Loucy (cell line): ENCODE results near the gene SCN5A.

Source experiments
- H2AFZ ChIP-seq: fragments of 200-600 bp; sonication (generic); 2 replicates; pipeline ENCODE4 v1.6.0; 2016; ENCODE audit warnings: antibody characterized with exemption, mild to moderate bottlenecking, low read length, moderate library complexity
- H3F3A ChIP-seq: fragments of 200-600 bp; 2 replicates; pipeline ENCODE4 v1.6.0; 2016; ENCODE audit warnings: antibody characterized with exemption, low read depth, mild to moderate bottlenecking
- H3K27me3 ChIP-seq: fragments of 200-600 bp; sonication (generic); 2 replicates; pipeline ENCODE4 v1.6.1; 2014; ENCODE audit warnings: low read length, mild to moderate bottlenecking; ENCODE audit not compliant: insufficient read depth, poor library complexity, severe bottlenecking
- H3K36me3 ChIP-seq: fragments of 200-600 bp; sonication (generic); 2 replicates; pipeline ENCODE4 v1.6.1; 2016; ENCODE audit warnings: low read length; ENCODE audit not compliant: insufficient read depth
- H3K4me1 ChIP-seq: fragments of 200-600 bp; sonication (generic); 2 replicates; pipeline ENCODE4 v1.5.1; 2014; ENCODE audit warnings: low read length, mild to moderate bottlenecking; ENCODE audit not compliant: insufficient read depth, poor library complexity, severe bottlenecking
- H3K4me2 ChIP-seq: fragments of 200-600 bp; sonication (generic); 2 replicates; pipeline ENCODE4 v1.6.0; 2014; ENCODE audit warnings: antibody characterized with exemption, low read length, low read depth, mild to moderate bottlenecking; ENCODE audit not compliant: poor library complexity, severe bottlenecking
- H3K4me3 ChIP-seq: fragments of 200-600 bp; sonication (generic); 2 replicates; pipeline ENCODE4 v1.5.1; 2014; ENCODE audit warnings: low read length, mild to moderate bottlenecking, mixed read lengths; ENCODE audit not compliant: poor library complexity, severe bottlenecking
- H3K79me2 ChIP-seq: fragments of 200-600 bp; sonication (generic); 2 replicates; pipeline ENCODE4 v1.6.1; 2014; ENCODE audit warnings: low read length; ENCODE audit not compliant: insufficient read depth
- H3K9ac ChIP-seq: fragments of 200-600 bp; sonication (generic); 2 replicates; pipeline ENCODE4 v1.6.0; 2014; ENCODE audit warnings: mild to moderate bottlenecking, low read depth, low read length, moderate library complexity; ENCODE audit not compliant: poor library complexity, severe bottlenecking
- H3K9me2 ChIP-seq: fragments of 200-600 bp; sonication (generic); replicated peaks from 2 replicates; pipeline ENCODE4 v1.6.1; 2016; ENCODE audit warnings: low read depth, low read length, mixed read lengths
- H3K9me3 ChIP-seq: fragments of 200-600 bp; sonication (generic); 2 replicates; pipeline ENCODE4 v1.6.1; 2014; ENCODE audit warnings: mild to moderate bottlenecking, antibody characterized with exemption, low read length, low read depth; ENCODE audit not compliant: insufficient read depth
- H4K20me1 ChIP-seq: fragments of 200-600 bp; sonication (generic); 2 replicates; pipeline ENCODE4 v1.6.0; 2014; ENCODE audit warnings: antibody characterized with exemption, low read length, mild to moderate bottlenecking; ENCODE audit not compliant: insufficient read depth, poor library complexity, severe bottlenecking
- CTCF ChIP-seq: fragments of 200-600 bp; sonication (generic); conservative IDR thresholded peaks from 2 replicates; pipeline ENCODE4 v1.5.1; 2014; ENCODE audit warnings: mild to moderate bottlenecking, antibody characterized with exemption, low read length
- EZH2phosphoT487 ChIP-seq: fragments of 200-600 bp; IDR thresholded peaks from 2 replicates; pipeline ENCODE4 v1.6.1; 2018; ENCODE audit warnings: antibody characterized with exemption, mild to moderate bottlenecking, moderate library complexity, borderline replicate concordance

SCN5A gene

DNA sequence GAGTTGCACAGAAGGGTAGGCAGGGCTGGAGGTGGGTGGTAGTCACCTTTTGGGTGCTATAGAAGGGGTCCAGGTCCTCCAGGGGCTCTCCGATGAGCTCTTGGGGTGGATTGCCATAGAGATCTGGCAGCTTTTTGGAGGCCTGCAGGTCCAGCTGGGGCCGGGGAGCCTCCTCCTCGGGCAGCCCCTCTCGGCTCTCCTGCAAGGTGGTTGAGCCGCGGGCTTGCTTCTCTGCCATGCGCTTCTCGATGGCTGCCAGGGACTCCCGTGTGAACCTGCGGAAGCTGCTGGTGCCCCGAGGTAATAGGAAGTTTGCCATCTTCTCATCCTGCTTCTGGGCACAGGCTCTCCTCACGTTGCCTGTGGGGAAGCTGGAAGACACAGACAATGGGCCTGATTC, 16.5 kb downstream of the SCN5A start:
- no peak for TF ChIP-seq EZH2phosphoT487
- TF ChIP-seq CTCF = no peak
- Histone ChIP-seq H3K4me3 (no peak overlapping the region), H3K36me3 (no peaks in the 10 kb centered on the region), H3K9me3 (no peaks in the 10 kb centered on the region), H3K9me2 (no peaks in the 10 kb centered on the region), H4K20me1 (no peaks in the 10 kb centered on the region), H3K79me2 (no peaks in the 10 kb centered on the region), H3K4me2 (no peak overlapping the region), H3K4me1 (peaks cover 8% of the 10 kb centered on the region), H3K9ac (no peak overlapping the region), H2AFZ (no peak overlapping the region), H3K27me3 (no peaks in the 10 kb centered on the region), H3F3A (no peaks in the 10 kb centered on the region)

GRCh38 chr3:38630606-38631005, 18.9 kb downstream of the SCN5A start:
- Histone ChIP-seq H4K20me1 (no peaks in the 10 kb centered on the region), H2AFZ (no peak overlapping the region), H3K4me3 (no peak overlapping the region), H3F3A (no peaks in the 10 kb centered on the region), H3K79me2 (no peaks in the 10 kb centered on the region), H3K9me2 (no peaks in the 10 kb centered on the region), H3K9me3 (no peaks in the 10 kb centered on the region), H3K9ac (no peak overlapping the region), H3K4me1 (peaks cover 8% of the 10 kb centered on the region), H3K4me2 (no peak overlapping the region), H3K27me3 (no peaks in the 10 kb centered on the region), H3K36me3 (no peaks in the 10 kb centered on the region)
- no peak for TF ChIP-seq CTCF
- no peak for TF ChIP-seq EZH2phosphoT487

DNA sequence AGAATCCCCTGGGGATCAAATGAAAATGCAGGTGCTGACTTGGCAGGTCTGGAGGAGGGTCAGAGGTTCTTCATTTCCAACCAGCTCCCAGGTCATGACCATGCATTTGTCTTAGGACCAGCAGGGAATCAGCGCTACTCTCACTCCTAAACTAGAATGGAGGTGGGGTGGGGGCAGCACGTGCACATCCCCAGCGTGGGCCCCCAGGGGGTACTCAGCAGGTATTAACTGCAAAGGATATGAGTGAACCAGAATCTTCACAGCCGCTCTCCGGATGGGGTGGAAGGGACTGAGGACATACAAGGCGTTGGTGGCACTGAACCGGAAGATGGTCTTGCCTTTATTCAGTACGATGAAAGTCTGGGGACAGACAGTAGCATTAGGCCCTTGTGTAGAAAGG, 19.4 kb downstream of the SCN5A start:
- TF ChIP-seq EZH2phosphoT487 = no peak
- TF ChIP-seq CTCF = no peak
- no peaks in the 10 kb centered on the region for H3K9me2 ChIP-seq
- peaks cover 8% of the 10 kb centered on the region for H3K4me1 ChIP-seq
- no peaks in the 10 kb centered on the region for H3K27me3 ChIP-seq
- H4K20me1 ChIP-seq = no peaks in the 10 kb centered on the region
- no peaks in the 10 kb centered on the region for H3K79me2 ChIP-seq
- H3K9me3 ChIP-seq = no peaks in the 10 kb centered on the region
- no peak overlapping the region for H3K4me2 ChIP-seq
- H3F3A ChIP-seq = no peaks in the 10 kb centered on the region
- no peaks in the 10 kb centered on the region for H3K36me3 ChIP-seq
- H3K4me3 ChIP-seq = no peak overlapping the region
- no peak overlapping the region for H3K9ac ChIP-seq
- H2AFZ ChIP-seq = no peak overlapping the region
